Keratinocyte (primary cell): ENCODE measurements around the gene SH3D19.
"Not testable (repeated sequence)": the region's sequence is repeated elsewhere in the genome, so short reads cannot be mapped to it uniquely, and the experiment has no call there.

Source experiments
- EZH2 ChIP-seq: IDR thresholded peaks from one replicate; pipeline ENCODE4 v1.6.1; 2012; ENCODE audit warnings: inconsistent platforms, mild to moderate bottlenecking, low read length, moderate library complexity
- TF ChIP-seq, protein P1 (sequence below), 3 experiments: IDR thresholded peaks in 1 of 3; conservative IDR thresholded peaks in 1 of 3; optimal IDR thresholded peaks in 1 of 3; 2 replicates in 2 of 3; 3 replicates in 1 of 3; pipeline versions ENCODE3 to v1.5.1; 2011; ENCODE audit warnings: low read length in 3 of 3, mild to moderate bottlenecking in 3 of 3, moderate library complexity in 2 of 3, control low read depth in 1 of 3, inconsistent platforms in 1 of 3; ENCODE audit not compliant: insufficient read depth in 2 of 3; ENCODE audit errors: extremely low read depth in 1 of 3

- TF ChIP-seq, protein P1, sequence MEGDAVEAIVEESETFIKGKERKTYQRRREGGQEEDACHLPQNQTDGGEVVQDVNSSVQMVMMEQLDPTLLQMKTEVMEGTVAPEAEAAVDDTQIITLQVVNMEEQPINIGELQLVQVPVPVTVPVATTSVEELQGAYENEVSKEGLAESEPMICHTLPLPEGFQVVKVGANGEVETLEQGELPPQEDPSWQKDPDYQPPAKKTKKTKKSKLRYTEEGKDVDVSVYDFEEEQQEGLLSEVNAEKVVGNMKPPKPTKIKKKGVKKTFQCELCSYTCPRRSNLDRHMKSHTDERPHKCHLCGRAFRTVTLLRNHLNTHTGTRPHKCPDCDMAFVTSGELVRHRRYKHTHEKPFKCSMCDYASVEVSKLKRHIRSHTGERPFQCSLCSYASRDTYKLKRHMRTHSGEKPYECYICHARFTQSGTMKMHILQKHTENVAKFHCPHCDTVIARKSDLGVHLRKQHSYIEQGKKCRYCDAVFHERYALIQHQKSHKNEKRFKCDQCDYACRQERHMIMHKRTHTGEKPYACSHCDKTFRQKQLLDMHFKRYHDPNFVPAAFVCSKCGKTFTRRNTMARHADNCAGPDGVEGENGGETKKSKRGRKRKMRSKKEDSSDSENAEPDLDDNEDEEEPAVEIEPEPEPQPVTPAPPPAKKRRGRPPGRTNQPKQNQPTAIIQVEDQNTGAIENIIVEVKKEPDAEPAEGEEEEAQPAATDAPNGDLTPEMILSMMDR (optimal IDR thresholded peaks at IDR 0.05 in 1 of 3, IDR thresholded peaks at IDR 0.05 in 1 of 3, conservative IDR thresholded peaks at IDR 0.05 in 1 of 3; ENCODE audit: extremely low read depth in 1 of 3, insufficient read depth in 2 of 3, low read length in 3 of 3), result not testable (repeated sequence)
- TF ChIP-seq EZH2, result not testable (repeated sequence)
Observed at GRCh38 chr4:151136048-151136447, 189.4 kb downstream of the SH3D19 start.
